A549 (cell line): ENCODE measurements around the gene POGLUT2.

Experiments used
- CTCF ChIP-seq: fragments of >200 bp; sonication (Bioruptor Twin); formaldehyde crosslinking; IDR thresholded peaks from 3 replicates; pipeline ENCODE4 v1.5.1; 2016
- EP300 ChIP-seq, 2 experiments: fragments of >200 bp; sonication (Bioruptor Twin); formaldehyde crosslinking; IDR thresholded peaks; 2 replicates in 1 of 2; 3 replicates in 1 of 2; pipeline ENCODE4 v1.6.1; 2016 to 2017
- HEYL ChIP-seq: fragments of 250-450 bp; sonication (Bioruptor Pico); IDR thresholded peaks from 2 replicates; pipeline ENCODE4 v1.8.0; 2021; ENCODE audit warnings: mild to moderate bottlenecking, moderate library complexity
- HOXA7 ChIP-seq: fragments of 250-450 bp; sonication (Bioruptor Pico); IDR thresholded peaks from 2 replicates; pipeline ENCODE4 v1.5.0; 2020; ENCODE audit warnings: mild to moderate bottlenecking, moderate library complexity
- PBX3 ChIP-seq: IDR thresholded peaks from 2 replicates; pipeline ENCODE4 v1.6.1; 2012
- POLR2A ChIP-seq: IDR thresholded peaks from 2 replicates; pipeline ENCODE4 v1.6.1; 2012; ENCODE audit warnings: mild to moderate bottlenecking, low read length
- POLR2AphosphoS2 ChIP-seq: conservative IDR thresholded peaks from 2 replicates; pipeline ENCODE4 v1.6.1; 2012; ENCODE audit warnings: low read length, improper control_type of control experiment, inconsistent platforms
- RAD21 ChIP-seq, 2 experiments: fragments of >200 bp in 1 of 2; sonication (Bioruptor Twin) in 1 of 2; formaldehyde crosslinking in 1 of 2; IDR thresholded peaks in 1 of 2; conservative IDR thresholded peaks in 1 of 2; 2 replicates in 1 of 2; 3 replicates in 1 of 2; pipeline ENCODE4 v1.6.1; 2012 to 2018; ENCODE audit warnings: inconsistent platforms in 1 of 2

- TF ChIP-seq RAD21 (conservative IDR thresholded peaks at IDR 0.05 in 1 of 2, IDR thresholded peaks at IDR 0.05 in 1 of 2), result no peak
- no peak for TF ChIP-seq EP300 (IDR thresholded peaks at IDR 0.05)
- no peak for TF ChIP-seq HEYL (CRISPR knock-in tag)
- no peak for TF ChIP-seq POLR2AphosphoS2
- TF ChIP-seq HOXA7 (CRISPR knock-in tag), result no peak
- no peak for TF ChIP-seq CTCF
- no peak for TF ChIP-seq PBX3
- no peak for TF ChIP-seq POLR2A
Observed at GRCh38 chr13:102825400-102825799, 26.6 kb upstream of the POGLUT2 start.
